Suprapubic skin (tissue), 4 donors: ENCODE measurements around the gene PMPCA. TPM values are rescaled to one million over a fixed set of nuclear protein-coding genes. Genes with fewer than 3 reads are reported as not detected.
A peak's percentile ranks its signal among the peaks of the same experiment; 100 is the strongest.

Experiments
- DNase-seq, 2 donors: peaks; one replicate each; pipeline ENCODE4 v3.0.0-alpha.2; 2019; ENCODE audit warnings: low spot score in 2 of 2
- H3K27ac ChIP-seq: fragments of 200-600 bp; sonication (generic); one replicate; pipeline ENCODE4 v1.5.1; 2019
- H3K27me3 ChIP-seq: fragments of 200-600 bp; sonication (generic); one replicate; pipeline ENCODE4 v1.5.1; 2019
- H3K36me3 ChIP-seq: fragments of 200-600 bp; sonication (generic); one replicate; pipeline ENCODE4 v1.5.1; 2019
- H3K4me1 ChIP-seq: fragments of 200-600 bp; sonication (generic); one replicate; pipeline ENCODE4 v1.5.1; 2019
- H3K4me3 ChIP-seq: fragments of 200-600 bp; sonication (generic); one replicate; pipeline ENCODE4 v1.5.1; 2019; ENCODE audit warnings: mild to moderate bottlenecking
- H3K9me3 ChIP-seq: fragments of 200-600 bp; sonication (generic); one replicate; pipeline ENCODE4 v1.5.1; 2019
- CTCF ChIP-seq, 2 donors: fragments of 200-600 bp in 1 of 2; fragments of 450-650 bp in 1 of 2; sonication (generic) in 1 of 2; IDR thresholded peaks; one replicate each; pipeline ENCODE4 v1.5.1; 2016 to 2019; ENCODE audit warnings: antibody characterized with exemption in 2 of 2, mild to moderate bottlenecking in 1 of 2, moderate library complexity in 1 of 2
- EP300 ChIP-seq: sonication (generic); formaldehyde crosslinking; IDR thresholded peaks from one replicate; pipeline ENCODE4 v1.6.1; 2017; ENCODE audit warnings: antibody characterized with exemption
- POLR2A ChIP-seq, 2 donors: fragments of 450-650 bp; IDR thresholded peaks; one replicate each; pipeline ENCODE4 v1.6.1; 2017; ENCODE audit warnings: antibody characterized with exemption in 2 of 2, mild to moderate bottlenecking in 2 of 2, moderate library complexity in 2 of 2
- POLR2AphosphoS5 ChIP-seq, 3 donors: sonication (generic); formaldehyde crosslinking; IDR thresholded peaks; one replicate each; pipeline ENCODE4 v1.6.1; 2017; ENCODE audit warnings: antibody characterized with exemption in 3 of 3
- WGBS: methylation state at CpG from one replicate; pipeline ENCODE4 v1.1.5; 2018; 5-methylcytosine and 5-hydroxymethylcytosine counted together
- total RNA-seq, 4 donors: library from RNA; depleted of rRNA; stranded (reverse); fragments of >200 nt; gene quantifications; one replicate each; pipeline ENCODE4 v1.1.0, GENCODE V29; 2016

The PMPCA gene
- total RNA-seq, 4 donors from 2014 or later = 44.1 to 65.8 (median 63.5) TPM

GRCh38 chr9:136372006-136372405 lies 38.5 kb upstream of the PMPCA start:
- DNase-seq = no peak
- Histone ChIP-seq H3K4me3 (no peak overlapping the region), H3K27ac (no peak overlapping the region), H3K4me1 (peaks cover 21% of the 10 kb centered on the region), H3K9me3 (no peaks in the 10 kb centered on the region), H3K36me3 (no peaks in the 10 kb centered on the region), H3K27me3 (no peaks in the 10 kb centered on the region)
- TF ChIP-seq CTCF (IDR thresholded peaks at IDR 0.05) (no peak), EP300 (no peak), POLR2AphosphoS5 (IDR thresholded peaks at IDR 0.05) (no peak), POLR2A (IDR thresholded peaks at IDR 0.05) (no peak)
- WGBS = no CpG with 5 or more reads among the region's 21 CpGs

- Histone ChIP-seq H3K27me3 (no peaks in the 10 kb centered on the region), H3K27ac (no peak overlapping the region), H3K9me3 (no peaks in the 10 kb centered on the region), H3K4me3 (peak overlapping the region; percentile 29), H3K4me1 (peaks cover 21% of the 10 kb centered on the region), H3K36me3 (peaks cover under 1% of the 10 kb centered on the region)
- TF ChIP-seq CTCF (IDR thresholded peaks at IDR 0.05) (no peak), POLR2AphosphoS5 (IDR thresholded peaks at IDR 0.05) (no peak), POLR2A (IDR thresholded peaks at IDR 0.05) (no peak), EP300 (no peak)
- 38% methylated on average over 11 of the region's 21 CpGs for WGBS
- DNase-seq = no peak
Observed at GRCh38 chr9:136372561-136373299, 37.7 kb upstream of the PMPCA start.

GRCh38 chr9:136373300-136374182 lies 36.9 kb upstream of the PMPCA start, which contains the start of gene CARD9:
Gene CARD9, minus strand, starts transcription at chr9:136373669. Its CDS starts 1,591 bp downstream, at chr9:136372078.
- peak within 1 kb of the TSS; percentile 29 for H3K4me3 ChIP-seq
- H3K9me3 ChIP-seq = no peaks in the 10 kb centered on the region
- DNase-seq = no peak
- no peak for TF ChIP-seq CTCF (IDR thresholded peaks at IDR 0.05)
- no peak for TF ChIP-seq POLR2A (IDR thresholded peaks at IDR 0.05)
- TF ChIP-seq POLR2AphosphoS5 (IDR thresholded peaks at IDR 0.05) = no peak
- no peak for TF ChIP-seq EP300
- H3K27ac ChIP-seq = no peak within 1 kb of the TSS
- 27% methylated on average over 6 of the region's 27 CpGs for WGBS
- no peaks in the 10 kb centered on the region for H3K27me3 ChIP-seq
- H3K4me1 ChIP-seq = peaks cover 21% of the 10 kb centered on the region
- H3K36me3 ChIP-seq = peaks cover 8% of the 10 kb centered on the region

- no peaks in the 10 kb centered on the region for H3K9me3 ChIP-seq
- TF ChIP-seq POLR2A (IDR thresholded peaks at IDR 0.05) (no peak), POLR2AphosphoS5 (IDR thresholded peaks at IDR 0.05) (no peak), CTCF (IDR thresholded peaks at IDR 0.05) (no peak), EP300 (no peak)
- peaks cover 15% of the 10 kb centered on the region for H3K36me3 ChIP-seq
- H3K27ac ChIP-seq = no peak overlapping the region
- peaks cover 21% of the 10 kb centered on the region for H3K4me1 ChIP-seq
- no peak for DNase-seq
- H3K4me3 ChIP-seq = no peak overlapping the region
- no peaks in the 10 kb centered on the region for H3K27me3 ChIP-seq
- 42% methylated on average over 5 of the region's 14 CpGs for WGBS
Observed at GRCh38 chr9:136374183-136374575, 36.3 kb upstream of the PMPCA start.

- Histone ChIP-seq H3K4me3 (no peak overlapping the region), H3K4me1 (peaks cover 21% of the 10 kb centered on the region), H3K36me3 (peaks cover 24% of the 10 kb centered on the region), H3K27ac (no peak overlapping the region), H3K27me3 (no peaks in the 10 kb centered on the region), H3K9me3 (no peaks in the 10 kb centered on the region)
- WGBS = 89% methylated on average over 9 of the region's 12 CpGs
- DNase-seq = no peak
- TF ChIP-seq POLR2A (IDR thresholded peaks at IDR 0.05) = no peak
- TF ChIP-seq CTCF (IDR thresholded peaks at IDR 0.05) = no peak
- no peak for TF ChIP-seq EP300
- TF ChIP-seq POLR2AphosphoS5 (IDR thresholded peaks at IDR 0.05) = no peak
Observed at GRCh38 chr9:136375096-136375495, 35.4 kb upstream of the PMPCA start.
